OCI-LY1 (cell line): ENCODE data around the gene ADAM17.

Source experiments
- H2AFZ ChIP-seq: fragments of 200-600 bp; sonication (generic), shearing (Covaris generic); 2 replicates; pipeline ENCODE4 v1.6.0; 2014; ENCODE audit warnings: antibody characterized with exemption, mild to moderate bottlenecking, low read length
- H3F3A ChIP-seq: fragments of 200-600 bp; sonication (generic), shearing (Covaris generic); 2 replicates; pipeline ENCODE4 v1.6.0; 2014; ENCODE audit warnings: mild to moderate bottlenecking, antibody characterized with exemption, low read length, moderate library complexity; ENCODE audit not compliant: insufficient read depth
- H3K27ac ChIP-seq: fragments of 200-600 bp; sonication (generic); 2 replicates; pipeline ENCODE4 v1.5.1; 2014; ENCODE audit warnings: low read length, mixed run types, mild to moderate bottlenecking, low read depth; ENCODE audit not compliant: poor library complexity, severe bottlenecking
- H3K27me3 ChIP-seq: fragments of 200-600 bp; sonication (generic); 2 replicates; pipeline ENCODE4 v1.6.0; 2014; ENCODE audit warnings: antibody characterized with exemption, mild to moderate bottlenecking, low read length, moderate library complexity; ENCODE audit not compliant: insufficient read depth
- H3K36me3 ChIP-seq: fragments of 200-600 bp; sonication (generic); 2 replicates; pipeline ENCODE4 v1.6.1; 2014; ENCODE audit warnings: mild to moderate bottlenecking, antibody characterized with exemption, low read length, moderate library complexity, mixed read lengths; ENCODE audit not compliant: insufficient read depth
- H3K4me1 ChIP-seq: fragments of 200-600 bp; sonication (generic); 2 replicates; pipeline ENCODE4 v1.5.1; 2014; ENCODE audit warnings: mild to moderate bottlenecking, low read length, moderate library complexity; ENCODE audit not compliant: insufficient read depth, severe bottlenecking
- H3K4me2 ChIP-seq: fragments of 200-600 bp; sonication (generic), shearing (Covaris generic); 2 replicates; pipeline ENCODE4 v1.6.1; 2014; ENCODE audit warnings: low read length
- H3K4me3 ChIP-seq: fragments of 200-600 bp; sonication (generic); 2 replicates; pipeline ENCODE4 v1.5.1; 2014; ENCODE audit warnings: low read length, low read depth, mild to moderate bottlenecking, mixed read lengths; ENCODE audit not compliant: poor library complexity, severe bottlenecking
- H3K79me2 ChIP-seq: fragments of 200-600 bp; shearing (Covaris generic); 2 replicates; pipeline ENCODE4 v1.6.1; 2016; ENCODE audit warnings: mixed run types, low read length, mixed read lengths; ENCODE audit not compliant: insufficient read depth
- H3K9ac ChIP-seq: fragments of 200-600 bp; sonication (generic), shearing (Covaris generic); 2 replicates; pipeline ENCODE4 v1.6.1; 2014; ENCODE audit warnings: mild to moderate bottlenecking, low read length, mixed read lengths
- H3K9me2 ChIP-seq: fragments of 200-600 bp; sonication (generic), shearing (Covaris generic); 2 replicates; pipeline ENCODE4 v1.6.1; 2014; ENCODE audit warnings: low read depth, mild to moderate bottlenecking, low read length, mixed read lengths
- H3K9me3 ChIP-seq: fragments of 200-600 bp; shearing (Covaris generic); 2 replicates; pipeline ENCODE4 v1.6.1; 2014; ENCODE audit warnings: low read length, mixed read lengths
- H4K20me1 ChIP-seq: fragments of 200-600 bp; sonication (generic), shearing (Covaris generic); 2 replicates; pipeline ENCODE4 v1.6.0; 2016; ENCODE audit warnings: mild to moderate bottlenecking, low read length; ENCODE audit not compliant: insufficient read depth
- CTCF ChIP-seq: fragments of 200-600 bp; sonication (generic), shearing (Covaris generic); IDR thresholded peaks from 2 replicates; pipeline ENCODE4 v1.5.1; 2017; ENCODE audit warnings: mild to moderate bottlenecking, antibody characterized with exemption, low read length, moderate library complexity, mixed read lengths
- EZH2 ChIP-seq: fragments of 200-600 bp; sonication (generic), shearing (Covaris generic); IDR thresholded peaks from 2 replicates; pipeline ENCODE4 v1.8.0; 2017; ENCODE audit warnings: borderline replicate concordance, mixed run types, mild to moderate bottlenecking, antibody characterized with exemption, low read length, moderate library complexity, mixed read lengths

ADAM17 gene

GRCh38 chr2:9538000-9538507 is 17.6 kb downstream of the ADAM17 start:
- Histone ChIP-seq H3K36me3 (peaks cover 55% of the 10 kb centered on the region), H3K4me2 (peak overlapping the region; percentile 20; the same call in 1 of the 2 replicates), H3K9ac (no peak overlapping the region), H3K9me3 (no peaks in the 10 kb centered on the region), H3F3A (no peaks in the 10 kb centered on the region), H3K9me2 (no peaks in the 10 kb centered on the region), H3K4me3 (no peak overlapping the region), H3K4me1 (peaks cover 55% of the 10 kb centered on the region), H4K20me1 (no peaks in the 10 kb centered on the region), H2AFZ (no peak overlapping the region), H3K79me2 (peaks cover 32% of the 10 kb centered on the region), H3K27ac (peak overlapping the region; percentile 46), H3K27me3 (no peaks in the 10 kb centered on the region)
- TF ChIP-seq CTCF (no peak), EZH2 (no peak)

- Histone ChIP-seq H3K79me2 (peaks cover 22% of the 10 kb centered on the region), H3K27me3 (no peaks in the 10 kb centered on the region), H3K9me3 (no peaks in the 10 kb centered on the region), H3F3A (no peaks in the 10 kb centered on the region), H3K36me3 (peaks cover 57% of the 10 kb centered on the region), H4K20me1 (no peaks in the 10 kb centered on the region), H2AFZ (no peak overlapping the region), H3K9me2 (no peaks in the 10 kb centered on the region), H3K4me3 (no peak overlapping the region), H3K4me1 (peaks cover 44% of the 10 kb centered on the region), H3K4me2 (no peak overlapping the region), H3K9ac (no peak overlapping the region), H3K27ac (no peak overlapping the region)
- TF ChIP-seq EZH2 = no peak
- TF ChIP-seq CTCF = no peak
Measured at GRCh38 chr2:9536504-9536903, 19.1 kb downstream of the ADAM17 start.

GRCh38 chr2:9535177-9535576 is 20.5 kb downstream of the ADAM17 start:
- Histone ChIP-seq H3K79me2 (peaks cover 9% of the 10 kb centered on the region), H3K4me3 (no peak overlapping the region), H3K4me1 (peaks cover 30% of the 10 kb centered on the region), H3K9me2 (no peaks in the 10 kb centered on the region), H3F3A (no peaks in the 10 kb centered on the region), H3K9ac (no peak overlapping the region), H3K9me3 (no peaks in the 10 kb centered on the region), H3K36me3 (peaks cover 60% of the 10 kb centered on the region), H3K4me2 (no peak overlapping the region), H3K27me3 (no peaks in the 10 kb centered on the region), H2AFZ (no peak overlapping the region), H4K20me1 (no peaks in the 10 kb centered on the region), H3K27ac (no peak overlapping the region)
- no peak for TF ChIP-seq CTCF
- no peak for TF ChIP-seq EZH2
